OCI-LY3 (cell line): ENCODE data around the gene IFFO2.

Source experiments
- H2AFZ ChIP-seq: fragments of 200-600, 300-600 bp; shearing (Covaris generic); 2 replicates; pipeline ENCODE4 v1.6.0; 2014; ENCODE audit warnings: antibody characterized with exemption, low read depth, low read length
- H3K27ac ChIP-seq: fragments of 200-600, 300-600 bp; sonication (generic); 2 replicates; pipeline ENCODE4 v1.5.1; 2014; ENCODE audit warnings: mild to moderate bottlenecking, low read length, moderate library complexity, mixed read lengths
- H3K27me3 ChIP-seq: fragments of 200-600, 300-600 bp; sonication (generic); 2 replicates; pipeline ENCODE4 v1.6.1; 2014; ENCODE audit warnings: low read depth, low read length, mixed read lengths
- H3K36me3 ChIP-seq: fragments of 200-600, 300-600 bp; sonication (generic); replicated peaks from 2 replicates; pipeline ENCODE3; 2014; ENCODE audit warnings: low read depth, low read length, mixed read lengths
- H3K4me1 ChIP-seq: fragments of 300-600, 200-600 bp; sonication (generic); 2 replicates; pipeline ENCODE4 v1.6.1; 2014; ENCODE audit warnings: low read length, mixed read lengths
- H3K4me2 ChIP-seq: fragments of 200-600, 300-600 bp; sonication (generic); 2 replicates; pipeline ENCODE4 v1.6.1; 2014; ENCODE audit warnings: low read length, mixed read lengths
- H3K4me3 ChIP-seq: fragments of 300-600, 200-600 bp; sonication (generic); 2 replicates; pipeline ENCODE4 v1.5.1; 2014; ENCODE audit warnings: antibody characterized with exemption, mild to moderate bottlenecking, low read length, moderate library complexity
- H3K79me2 ChIP-seq: fragments of 300-600, 200-600 bp; shearing (Covaris generic); 2 replicates; pipeline ENCODE4 v1.6.1; 2014; ENCODE audit warnings: mild to moderate bottlenecking, low read length, mixed read lengths
- H3K9ac ChIP-seq: fragments of 300-600, 200-600 bp; shearing (Covaris generic); 2 replicates; pipeline ENCODE4 v1.6.0; 2014; ENCODE audit warnings: mild to moderate bottlenecking, low read length, moderate library complexity
- H3K9me3 ChIP-seq: fragments of 200-600, 300-600 bp; shearing (Covaris generic); 2 replicates; pipeline ENCODE4 v1.6.1; 2014; ENCODE audit warnings: low read length, mixed read lengths; ENCODE audit not compliant: insufficient read depth
- H4K20me1 ChIP-seq: fragments of 200-600, 300-600 bp; sonication (generic); 2 replicates; pipeline ENCODE4 v1.6.1; 2016; ENCODE audit warnings: low read length, mixed read lengths; ENCODE audit not compliant: insufficient read depth
- EZH2phosphoT487 ChIP-seq: fragments of 200-600 bp; shearing (Covaris generic); IDR thresholded peaks from 2 replicates; pipeline ENCODE4 v1.6.1; 2018; ENCODE audit warnings: antibody characterized with exemption, mixed run types, low read depth
- TF ChIP-seq, protein P1 (sequence below): fragments of 200-600, 300-600 bp; sonication (generic); IDR thresholded peaks from 2 replicates; pipeline ENCODE4 v1.5.1; 2014; ENCODE audit warnings: antibody characterized with exemption, low read length, low read depth

The IFFO2 gene

DNA sequence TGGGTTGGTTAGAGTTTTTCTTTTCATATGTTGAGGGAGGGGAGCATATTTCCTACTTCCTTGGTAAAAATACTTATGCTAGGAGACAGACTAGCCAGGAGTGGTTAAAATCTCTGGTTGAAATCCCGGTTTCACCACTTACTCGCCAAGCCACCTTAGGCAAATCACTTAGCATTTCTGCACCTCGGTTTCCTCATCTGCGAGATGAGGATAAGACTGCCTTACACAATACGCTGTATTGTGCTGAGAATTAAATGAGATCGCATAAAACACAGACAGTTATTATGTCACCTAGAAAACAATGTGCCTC, 1.4 kb downstream of the IFFO2 start:
- Histone ChIP-seq H3K4me2 (no peak overlapping the region), H3K79me2 (no peaks in the 10 kb centered on the region), H3K9me3 (no peaks in the 10 kb centered on the region), H3K4me3 (no peak overlapping the region), H2AFZ (no peak overlapping the region), H3K36me3 (no peaks in the 10 kb centered on the region), H3K4me1 (peaks cover 20% of the 10 kb centered on the region), H3K9ac (no peak overlapping the region), H3K27ac (no peak overlapping the region), H4K20me1 (no peaks in the 10 kb centered on the region), H3K27me3 (no peaks in the 10 kb centered on the region; the same call in 1 of the 2 replicates)
- TF ChIP-seq, protein P1, sequence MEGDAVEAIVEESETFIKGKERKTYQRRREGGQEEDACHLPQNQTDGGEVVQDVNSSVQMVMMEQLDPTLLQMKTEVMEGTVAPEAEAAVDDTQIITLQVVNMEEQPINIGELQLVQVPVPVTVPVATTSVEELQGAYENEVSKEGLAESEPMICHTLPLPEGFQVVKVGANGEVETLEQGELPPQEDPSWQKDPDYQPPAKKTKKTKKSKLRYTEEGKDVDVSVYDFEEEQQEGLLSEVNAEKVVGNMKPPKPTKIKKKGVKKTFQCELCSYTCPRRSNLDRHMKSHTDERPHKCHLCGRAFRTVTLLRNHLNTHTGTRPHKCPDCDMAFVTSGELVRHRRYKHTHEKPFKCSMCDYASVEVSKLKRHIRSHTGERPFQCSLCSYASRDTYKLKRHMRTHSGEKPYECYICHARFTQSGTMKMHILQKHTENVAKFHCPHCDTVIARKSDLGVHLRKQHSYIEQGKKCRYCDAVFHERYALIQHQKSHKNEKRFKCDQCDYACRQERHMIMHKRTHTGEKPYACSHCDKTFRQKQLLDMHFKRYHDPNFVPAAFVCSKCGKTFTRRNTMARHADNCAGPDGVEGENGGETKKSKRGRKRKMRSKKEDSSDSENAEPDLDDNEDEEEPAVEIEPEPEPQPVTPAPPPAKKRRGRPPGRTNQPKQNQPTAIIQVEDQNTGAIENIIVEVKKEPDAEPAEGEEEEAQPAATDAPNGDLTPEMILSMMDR, result no peak
- TF ChIP-seq EZH2phosphoT487, result no peak

DNA sequence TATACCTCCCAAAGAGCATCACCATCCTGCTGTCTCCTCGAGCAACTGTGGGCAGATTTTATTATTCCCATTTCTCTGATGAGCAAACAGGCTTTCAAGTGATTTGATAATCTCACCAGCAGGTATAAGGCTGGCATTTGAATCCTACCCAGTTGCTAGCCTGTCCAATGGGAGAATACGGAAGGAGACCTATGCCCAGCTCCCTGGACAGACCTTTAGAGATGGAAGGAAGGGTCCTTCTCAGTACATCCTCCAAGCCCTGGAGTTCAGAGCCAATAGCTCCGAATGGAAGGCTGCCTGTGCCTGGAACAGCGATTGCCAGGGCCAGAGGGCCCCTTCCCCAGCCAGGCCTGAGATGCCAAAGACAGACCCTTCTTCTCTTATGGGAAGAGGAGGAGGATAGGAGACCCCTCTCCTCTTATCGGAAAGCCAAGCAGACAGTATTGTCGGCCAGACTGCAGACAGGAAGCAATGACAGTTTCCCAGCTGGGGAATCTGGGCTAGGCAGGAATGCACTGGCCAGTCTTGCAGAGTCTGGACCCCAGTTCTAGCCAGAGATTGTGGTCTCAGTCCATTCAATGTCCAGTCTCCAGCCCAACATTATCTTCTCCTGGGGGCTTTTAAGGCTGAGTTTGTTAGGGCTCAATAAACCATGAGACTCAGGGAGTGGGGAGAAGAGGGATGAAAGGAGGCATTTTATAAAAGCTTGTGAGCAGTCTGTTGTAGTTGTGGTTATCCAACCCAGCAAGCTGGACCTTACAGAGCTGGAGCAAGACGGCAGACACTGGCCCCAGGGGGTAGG, 2.0 kb downstream of the IFFO2 start:
- Histone ChIP-seq H2AFZ (no peak overlapping the region), H3K4me3 (no peak overlapping the region), H3K9ac (no peak overlapping the region), H4K20me1 (no peaks in the 10 kb centered on the region), H3K79me2 (no peaks in the 10 kb centered on the region), H3K4me2 (no peak overlapping the region), H3K4me1 (peaks cover 20% of the 10 kb centered on the region), H3K27ac (no peak overlapping the region), H3K9me3 (no peaks in the 10 kb centered on the region), H3K36me3 (no peaks in the 10 kb centered on the region), H3K27me3 (no peaks in the 10 kb centered on the region; the same call in 1 of the 2 replicates)
- no peak for TF ChIP-seq EZH2phosphoT487
- TF ChIP-seq, protein P1, result no peak

DNA sequence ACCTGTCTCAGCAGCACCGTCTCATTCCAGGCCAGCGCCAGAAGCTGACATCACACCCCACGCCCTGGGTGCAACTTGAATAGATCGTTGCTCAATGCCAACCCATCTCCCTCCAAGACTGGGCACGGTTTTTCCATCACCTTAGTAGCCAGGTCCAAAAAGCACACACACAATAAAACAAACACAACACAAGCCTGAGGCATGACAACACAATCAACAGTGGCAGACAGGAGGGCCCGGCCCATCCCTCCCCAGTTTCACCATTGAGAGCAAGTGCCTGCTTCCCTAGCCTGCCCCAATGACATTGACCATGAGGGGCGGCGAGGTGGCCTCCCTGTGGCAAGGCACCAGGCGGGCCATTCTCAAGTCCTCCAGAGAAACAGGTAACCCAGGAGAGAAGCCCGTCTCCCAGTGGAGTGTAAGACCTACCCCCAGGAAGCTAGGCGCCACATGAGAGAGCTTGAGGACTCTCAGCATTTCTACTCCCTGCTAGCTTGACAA, 2.7 kb downstream of the IFFO2 start:
- no peak overlapping the region for H3K4me3 ChIP-seq
- TF ChIP-seq, protein P1, result no peak
- no peak for TF ChIP-seq EZH2phosphoT487
- H3K79me2 ChIP-seq, result no peaks in the 10 kb centered on the region

DNA sequence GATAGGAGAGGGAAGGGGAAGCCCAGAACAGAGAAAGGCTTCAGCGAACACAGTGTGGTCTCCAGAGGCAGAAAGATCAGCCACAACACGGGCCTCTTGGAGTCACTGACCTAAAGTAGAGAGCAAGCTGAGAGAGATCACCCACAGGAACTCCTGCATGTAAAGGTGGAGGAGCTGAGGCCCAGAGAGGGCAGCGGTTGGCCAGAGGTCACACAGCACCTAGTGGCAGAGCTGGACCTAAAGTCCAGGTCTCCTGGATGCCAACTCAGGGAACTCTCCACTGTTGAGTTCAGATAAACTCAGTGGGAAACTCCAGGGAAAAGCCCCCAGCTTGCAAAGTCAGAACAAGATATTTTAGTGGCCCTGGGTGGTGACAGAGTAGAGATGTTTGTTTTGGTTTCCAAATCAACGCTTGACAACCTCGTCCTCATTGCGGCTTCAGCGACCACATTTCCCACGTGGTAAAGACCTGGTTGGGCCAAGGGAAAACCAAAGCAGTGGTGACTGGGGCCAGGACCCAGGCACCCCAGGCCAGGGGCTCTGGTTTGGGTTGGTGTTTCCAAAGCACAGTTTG, 4.6 kb downstream of the IFFO2 start:
- Histone ChIP-seq H3K4me1 (peaks cover 20% of the 10 kb centered on the region), H3K4me3 (no peak overlapping the region), H3K9ac (peak overlapping the region; percentile 41), H3K79me2 (no peaks in the 10 kb centered on the region), H3K27ac (peak overlapping the region; percentile 35), H4K20me1 (no peaks in the 10 kb centered on the region), H3K36me3 (no peaks in the 10 kb centered on the region), H3K4me2 (peak overlapping the region; percentile 61), H3K27me3 (no peaks in the 10 kb centered on the region), H2AFZ (peak overlapping the region; percentile 65; the same call in 1 of the 2 replicates), H3K9me3 (no peaks in the 10 kb centered on the region)
- TF ChIP-seq, protein P1, result no peak
- TF ChIP-seq EZH2phosphoT487, result no peak

More for the DNA sequence above, 2.7 kb downstream of the IFFO2 start:
- H3K27ac ChIP-seq, result no peak overlapping the region
- H3K9ac ChIP-seq, result no peak overlapping the region
- peaks cover 20% of the 10 kb centered on the region for H3K4me1 ChIP-seq
- H3K36me3 ChIP-seq, result no peaks in the 10 kb centered on the region
- no peaks in the 10 kb centered on the region for H4K20me1 ChIP-seq
- H3K27me3 ChIP-seq, result no peaks in the 10 kb centered on the region
- H3K9me3 ChIP-seq, result no peaks in the 10 kb centered on the region
- no peak overlapping the region for H3K4me2 ChIP-seq
- H2AFZ ChIP-seq, result no peak overlapping the region
